ENCODE measurements around the gene CSPG4.

GRCh38 chr15:75656331-75656730 lies 56.3 kb downstream of the CSPG4 start:
- no peak for TF ChIP-seq CTCF (IDR thresholded peaks at IDR 0.05; ENCODE audit: low read depth, low read length, poor library complexity, severe bottlenecking)
- no peak for TF ChIP-seq EZH2phosphoT487 (IDR thresholded peaks at IDR 0.05; ENCODE audit: borderline replicate concordance, low read length)
